WTC11 (cell line): ENCODE measurements around the gene LMO1. TPM values are rescaled to one million over a fixed set of nuclear protein-coding genes. Genes with fewer than 3 reads are reported as not detected.

Experiments
- ATAC-seq: fragments of 200-7000 bp; cut with Tn5 transposase; 2 replicates; pipeline ENCODE4 v1.10.0; 2021; ENCODE audit warnings: mild to moderate bottlenecking, moderate library complexity
- CTCF ChIA-PET: fragments of 300-600 bp; sonication (Branson Sonifier 250); formaldehyde crosslinking; loops from one replicate; lab custom pipeline; 2021; ENCODE audit warnings: antibody characterized with exemption; lab: Charles Lee
- POLR2A ChIA-PET: fragments of 350-600 bp; sonication (Branson Sonifier 250); formaldehyde crosslinking; loops from one replicate; lab custom pipeline; 2021; ENCODE audit warnings: antibody characterized with exemption; lab: Charles Lee
- DNase-seq: peaks from one replicate; pipeline ENCODE4 v3.0.0; 2021; ENCODE audit warnings: low spot score
- H3K27ac Mint-ChIP-seq: 2 replicates; pipeline ENCODE4 v1.8.0; 2021; ENCODE audit warnings: mixed read lengths
- H3K27me3 Mint-ChIP-seq: 2 replicates; pipeline ENCODE4 v1.8.0; 2021; ENCODE audit warnings: low read depth, mild to moderate bottlenecking, moderate library complexity, mixed read lengths
- H3K36me3 Mint-ChIP-seq: 2 replicates; pipeline ENCODE4 v1.8.0; 2021; ENCODE audit warnings: mixed read lengths
- H3K4me1 Mint-ChIP-seq: 2 replicates; pipeline ENCODE4 v1.8.0; 2022; ENCODE audit warnings: mixed read lengths
- H3K4me3 Mint-ChIP-seq: 2 replicates; pipeline ENCODE4 v1.8.0; 2021; ENCODE audit warnings: mild to moderate bottlenecking, moderate library complexity, mixed read lengths
- H3K9me3 Mint-ChIP-seq: 2 replicates; pipeline ENCODE4 v1.8.0; 2021; ENCODE audit warnings: mixed read lengths
- AFF4 ChIP-seq: sonication (generic); formaldehyde crosslinking; IDR thresholded peaks from 2 replicates; pipeline ENCODE4 v1.8.1; 2023; ENCODE audit warnings: mild to moderate bottlenecking, missing genetic modification reagents, borderline replicate concordance
- ATF3 ChIP-seq: sonication (generic); formaldehyde crosslinking; conservative IDR thresholded peaks from 2 replicates; pipeline ENCODE4 v1.8.1; 2022; ENCODE audit warnings: mild to moderate bottlenecking, missing genetic modification reagents
- CBFB ChIP-seq: sonication (generic); formaldehyde crosslinking; IDR thresholded peaks from 2 replicates; pipeline ENCODE4 v1.8.1; 2022; ENCODE audit warnings: mild to moderate bottlenecking, low read depth, missing genetic modification reagents
- CTCF ChIP-seq: fragments of 200-600 bp; IDR thresholded peaks from 2 replicates; pipeline ENCODE4 v1.8.0; 2022; ENCODE audit warnings: antibody characterized with exemption
- ELF4 ChIP-seq: sonication (generic); formaldehyde crosslinking; IDR thresholded peaks from 2 replicates; pipeline ENCODE4 v1.8.1; 2022; ENCODE audit warnings: low read depth, mild to moderate bottlenecking, moderate library complexity, missing genetic modification reagents
- GTF2I ChIP-seq: fragments of 250-450 bp; sonication (Bioruptor Pico); conservative IDR thresholded peaks from 2 replicates; pipeline ENCODE4 v1.4.0; 2021; ENCODE audit warnings: mild to moderate bottlenecking
- IRF1 ChIP-seq: sonication (generic); formaldehyde crosslinking; IDR thresholded peaks from 2 replicates; pipeline ENCODE4 v1.8.0; 2023; ENCODE audit warnings: missing genetic modification reagents
- NFATC4 ChIP-seq: fragments of 250-450 bp; sonication (Bioruptor Pico); IDR thresholded peaks from 2 replicates; pipeline ENCODE4 v1.9.0; 2021; ENCODE audit warnings: mild to moderate bottlenecking
- PREB ChIP-seq: sonication (generic); formaldehyde crosslinking; IDR thresholded peaks from 2 replicates; pipeline ENCODE4 v1.8.1; 2022; ENCODE audit warnings: mild to moderate bottlenecking, missing genetic modification reagents, moderate library complexity, borderline replicate concordance
- RELA ChIP-seq: sonication (generic); formaldehyde crosslinking; IDR thresholded peaks from 2 replicates; pipeline ENCODE4 v1.8.1; 2022; ENCODE audit warnings: missing genetic modification reagents, mild to moderate bottlenecking, borderline replicate concordance
- RORB ChIP-seq: fragments of 250-450 bp; sonication (Bioruptor Pico); IDR thresholded peaks from 2 replicates; pipeline ENCODE4 v1.9.0; 2021; ENCODE audit warnings: mild to moderate bottlenecking
- SMAD4 ChIP-seq: sonication (generic); formaldehyde crosslinking; IDR thresholded peaks from 2 replicates; pipeline ENCODE4 v1.8.0; 2022; ENCODE audit warnings: mild to moderate bottlenecking, missing genetic modification reagents
- SOX15 ChIP-seq: fragments of 250-450 bp; sonication (Bioruptor Pico); IDR thresholded peaks from 2 replicates; pipeline ENCODE4 v1.9.0; 2021; ENCODE audit warnings: mild to moderate bottlenecking
- STAT6 ChIP-seq: sonication (generic); formaldehyde crosslinking; conservative IDR thresholded peaks from 2 replicates; pipeline ENCODE4 v1.8.1; 2023; ENCODE audit warnings: mild to moderate bottlenecking, low read depth, missing genetic modification reagents, moderate library complexity
- ZNF121 ChIP-seq: sonication (generic); formaldehyde crosslinking; IDR thresholded peaks from 2 replicates; pipeline ENCODE4 v1.8.0; 2023; ENCODE audit warnings: missing genetic modification reagents
- ZNF263 ChIP-seq: sonication (generic); formaldehyde crosslinking; IDR thresholded peaks from 2 replicates; pipeline ENCODE4 v1.8.1; 2022; ENCODE audit warnings: low read depth, mild to moderate bottlenecking, moderate library complexity, missing genetic modification reagents
- ZNF396 ChIP-seq: fragments of 250-450 bp; sonication (Bioruptor Pico); IDR thresholded peaks from 2 replicates; pipeline ENCODE4 v1.8.0; 2021; ENCODE audit warnings: mild to moderate bottlenecking, moderate library complexity, borderline replicate concordance
- ZNF416 ChIP-seq: fragments of 250-450 bp; sonication (Bioruptor Pico); IDR thresholded peaks from 2 replicates; pipeline ENCODE4 v1.9.0; 2021; ENCODE audit warnings: mild to moderate bottlenecking, inconsistent platforms
- ZNF423 ChIP-seq: fragments of 250-450 bp; sonication (Bioruptor Pico); IDR thresholded peaks from 2 replicates; pipeline ENCODE4 v2.1.2; 2022; ENCODE audit warnings: mild to moderate bottlenecking, moderate library complexity
- total RNA-seq: library from RNA; stranded (reverse); gene quantifications from 3 replicates; pipeline ENCODE4 v1.2.3, GENCODE V29; 2021

LMO1 gene
- total RNA-seq, 1 experiment from 2014 or later, result 0.44 TPM

- Mint-ChIP-seq H3K36me3 (no peaks in the 10 kb centered on the region), H3K4me3 (no peak overlapping the region), H3K4me1 (peaks cover 16% of the 10 kb centered on the region), H3K27ac (no peak overlapping the region), H3K9me3 (no peaks in the 10 kb centered on the region), H3K27me3 (peaks cover 3% of the 10 kb centered on the region; the same call in 1 of the 2 replicates)
- peak; percentile 53 for ATAC-seq
- POLR2A ChIA-PET, result interaction anchor here (0.7 kb wide), 1 partner anchor 582 kb away, joined by 4 read pairs; no protein-coding TSS in a partner anchor
- CTCF ChIA-PET, result interaction anchor here (0.8 to 9.4 kb wide), 8 partner anchors 7 to 339 kb away, joined by 3 to 105 read pairs (median 4); partner anchors contain the start of gene LMO1
- TF ChIP-seq SMAD4 (CRISPR knock-in tag) (no peak), GTF2I (0 out of 2 replicates have a peak, but pooled peaks have one; percentile 66)
- DNase-seq, result no peak
Observed at GRCh38 chr11:8227156-8228152, 36.2 kb downstream of the LMO1 start.

- no peak overlapping the region for H3K4me3 Mint-ChIP-seq
- peaks cover 3% of the 10 kb centered on the region; the same call in 1 of the 2 replicates for H3K27me3 Mint-ChIP-seq
- H3K27ac Mint-ChIP-seq, result no peak overlapping the region
- H3K4me1 Mint-ChIP-seq, result peaks cover 16% of the 10 kb centered on the region
- H3K9me3 Mint-ChIP-seq, result no peaks in the 10 kb centered on the region
- ChIA-PET POLR2A (no interaction called here), CTCF (interaction anchor here (1.6 to 9.4 kb wide), 2 partner anchors 22 to 39 kb away, joined by 4 to 105 read pairs; partner anchors contain the start of gene LMO1)
- ATAC-seq (peak; percentile 84), DNase-seq (peak; percentile 96)
- TF ChIP-seq ZNF121, result 0 out of 2 replicates have a peak, but pooled peaks have one; percentile 14
- TF ChIP-seq CBFB (CRISPR knock-in tag), result 0 out of 2 replicates have a peak, but pooled peaks have one; percentile 41
- TF ChIP-seq CTCF, result peak; percentile 98
- no peak for TF ChIP-seq IRF1 (CRISPR knock-in tag)
- H3K36me3 Mint-ChIP-seq, result no peaks in the 10 kb centered on the region
Observed at GRCh38 chr11:8225589-8226036, 38.1 kb downstream of the LMO1 start.

- CTCF ChIA-PET, result interaction anchor here (1.4 to 6.5 kb wide), 4 partner anchors 23 to 39 kb away, joined by 3 to 60 read pairs (median 4); partner anchors contain the start of gene LMO1
- POLR2A ChIA-PET, result no interaction called here
- TF ChIP-seq ZNF416 (CRISPR knock-in tag), result no peak
- no peak for TF ChIP-seq ZNF423 (CRISPR knock-in tag)
- no peak for TF ChIP-seq ATF3 (CRISPR knock-in tag)
- TF ChIP-seq SOX15 (CRISPR knock-in tag), result no peak
- TF ChIP-seq ZNF263, result no peak
- TF ChIP-seq ZNF396 (CRISPR knock-in tag), result no peak
- no peak for TF ChIP-seq NFATC4 (CRISPR knock-in tag)
- TF ChIP-seq STAT6 (CRISPR knock-in tag), result no peak
- no peak for TF ChIP-seq RELA (CRISPR knock-in tag)
- no peak for TF ChIP-seq RORB (CRISPR knock-in tag)
- TF ChIP-seq PREB (CRISPR knock-in tag), result no peak
- TF ChIP-seq AFF4 (CRISPR knock-in tag), result no peak
- TF ChIP-seq ELF4 (CRISPR knock-in tag), result no peak
Observed at GRCh38 chr11:8224711-8225110, 39.0 kb downstream of the LMO1 start.

More at GRCh38 chr11:8224711-8225110, 39.0 kb downstream of the LMO1 start:
- Mint-ChIP-seq H3K4me3 (no peak overlapping the region), H3K27me3 (peaks cover 3% of the 10 kb centered on the region; the same call in 1 of the 2 replicates), H3K9me3 (no peaks in the 10 kb centered on the region), H3K4me1 (peaks cover 16% of the 10 kb centered on the region), H3K27ac (no peak overlapping the region), H3K36me3 (no peaks in the 10 kb centered on the region)
- DNase-seq, result no peak
- no peak for ATAC-seq
